ENCODE results near the gene ASB5.
A peak's percentile ranks its signal among the peaks of the same experiment; 100 is the strongest.
"Not testable (repeated sequence)": the region's sequence is repeated elsewhere in the genome, so short reads cannot be mapped to it uniquely, and the experiment has no call there.

ASB5 gene

DNA sequence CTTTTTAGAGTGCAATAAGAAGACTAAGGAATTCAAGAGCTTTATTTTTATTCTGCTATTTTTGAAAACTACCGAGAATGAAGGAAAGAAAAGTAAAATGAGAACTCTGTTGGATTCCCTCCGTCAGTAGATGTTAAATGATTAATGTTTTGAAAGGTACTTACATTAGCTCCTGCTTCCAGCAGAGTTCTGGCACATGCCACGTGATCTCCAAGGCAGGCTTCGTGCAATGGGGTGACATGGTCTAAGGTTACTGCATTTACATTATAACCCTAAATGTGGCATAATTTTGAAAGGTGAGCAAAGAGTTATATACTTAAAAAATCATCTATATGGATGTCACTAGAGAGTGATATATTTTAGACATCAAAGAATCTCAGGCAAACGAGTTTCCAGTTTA lies 46.9 kb downstream of the ASB5 start:
- no peak for DNase-seq (ENCODE audit: low read depth)

DNA sequence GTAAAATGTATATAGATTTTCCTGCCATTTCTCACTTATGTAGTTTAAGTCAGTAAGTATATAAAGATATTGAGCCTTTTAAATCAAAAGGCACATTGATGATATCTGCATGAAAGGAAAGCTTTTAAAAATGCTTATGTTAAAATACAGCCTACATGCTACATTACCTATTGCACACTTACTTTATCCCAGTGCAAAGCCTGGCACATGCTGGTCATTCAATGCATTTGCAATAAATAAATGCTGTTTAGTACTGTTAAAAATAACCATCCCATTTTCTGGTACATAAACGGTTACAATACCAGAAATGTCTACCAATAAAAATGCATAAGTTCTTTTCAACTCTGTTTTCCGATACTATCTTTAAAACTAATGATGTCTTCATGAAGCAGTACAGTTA lies 51.5 kb downstream of the ASB5 start:
- DNase-seq (ENCODE audit: low read depth) = no peak

DNA sequence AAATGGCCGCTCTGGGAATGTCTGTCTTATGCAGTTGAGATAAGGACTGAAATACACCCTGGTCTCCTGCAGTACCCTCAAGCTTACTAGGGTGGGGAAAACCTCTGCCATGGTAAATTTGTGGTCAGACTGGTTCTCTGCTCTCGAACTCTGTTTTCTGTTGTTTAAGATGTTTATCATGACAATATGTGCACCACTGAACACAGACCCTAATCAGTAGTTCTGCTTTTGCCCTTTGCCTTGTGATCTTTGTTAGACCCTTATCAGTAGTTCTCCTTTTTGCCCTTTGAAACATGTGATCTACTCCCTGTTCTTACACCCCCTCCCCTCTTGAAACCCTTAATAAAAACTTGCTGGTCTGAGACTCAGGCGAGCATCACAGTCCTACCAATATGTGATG lies 56.7 kb downstream of the ASB5 start:
- not testable (repeated sequence) for DNase-seq (ENCODE audit: low read depth)

DNA sequence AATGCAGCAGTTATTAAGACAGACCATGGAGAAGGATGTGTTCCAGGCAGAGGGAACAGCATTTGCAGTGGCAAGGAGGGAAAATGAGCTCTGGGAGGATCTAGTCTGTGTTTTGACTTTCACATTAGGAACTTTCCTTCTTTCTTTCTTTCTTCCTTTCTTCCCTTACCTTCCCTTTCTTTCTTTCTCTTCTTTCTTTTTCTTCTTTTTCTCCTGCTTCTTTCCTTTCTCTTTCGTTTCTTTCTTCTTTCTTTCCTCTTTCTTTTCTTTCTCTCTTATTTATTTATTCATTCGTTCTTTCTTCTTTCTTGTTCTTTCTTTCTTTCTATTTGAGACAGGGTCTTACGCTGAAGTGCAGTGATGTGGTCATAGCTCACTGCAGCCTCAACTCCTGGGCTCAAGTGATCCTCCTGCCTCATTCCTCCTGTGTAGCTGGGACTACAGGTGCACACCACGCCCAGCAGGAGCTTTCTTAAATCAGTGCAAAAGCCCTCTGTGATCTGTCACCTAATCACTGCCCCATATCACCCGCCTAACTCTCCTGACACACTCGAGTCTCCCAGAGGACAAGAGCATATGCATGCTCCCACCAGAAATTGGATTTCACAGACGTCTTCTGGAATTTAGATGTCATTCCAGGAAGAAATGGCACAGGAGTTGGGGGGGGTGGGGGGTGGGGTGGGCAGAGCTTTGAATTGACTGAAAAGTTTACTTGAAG lies 58.3 kb downstream of the ASB5 start:
- DNase-seq (ENCODE audit: low read depth) = no peak

DNA sequence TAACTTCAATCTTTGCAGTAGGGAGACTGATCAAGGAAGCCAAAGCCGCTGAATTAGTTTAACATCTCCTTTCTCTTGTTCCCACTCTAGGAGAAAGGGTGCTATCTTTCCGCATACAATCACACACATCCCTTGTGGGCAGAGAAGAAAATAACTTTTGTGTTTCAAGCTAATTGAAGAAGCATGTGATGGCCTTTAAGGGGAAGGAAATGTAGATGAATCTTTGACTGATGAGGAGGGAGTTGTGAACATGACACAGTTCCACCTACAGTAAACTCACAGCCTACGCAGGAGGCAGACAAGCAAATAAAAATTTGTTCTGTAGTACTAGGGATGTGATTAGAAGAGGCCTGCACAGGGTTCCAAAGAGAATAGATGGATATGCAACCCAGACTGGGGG lies 58.9 kb downstream of the ASB5 start:
- no peak for DNase-seq (ENCODE audit: low read depth)

DNA sequence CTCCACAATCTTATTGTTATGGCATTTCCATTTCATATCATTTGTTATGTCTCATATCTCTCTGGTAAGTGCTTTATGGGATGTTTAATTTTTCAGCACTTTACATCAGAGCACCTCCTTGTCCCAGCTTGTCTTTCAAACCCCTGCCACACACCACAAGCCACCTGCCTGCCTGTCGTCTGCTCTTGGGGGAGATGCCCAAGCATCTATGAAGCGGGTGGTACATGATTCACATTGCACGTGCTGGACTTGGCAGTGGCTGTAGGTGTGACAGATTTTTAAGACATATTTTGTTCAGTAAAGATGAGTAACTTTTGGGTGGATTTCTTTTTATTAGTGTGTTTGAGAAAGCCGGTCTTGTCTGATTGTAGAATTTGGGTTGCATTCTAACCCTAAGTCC lies 59.5 kb downstream of the ASB5 start:
- DNase-seq (ENCODE audit: low read depth) = no peak

DNA sequence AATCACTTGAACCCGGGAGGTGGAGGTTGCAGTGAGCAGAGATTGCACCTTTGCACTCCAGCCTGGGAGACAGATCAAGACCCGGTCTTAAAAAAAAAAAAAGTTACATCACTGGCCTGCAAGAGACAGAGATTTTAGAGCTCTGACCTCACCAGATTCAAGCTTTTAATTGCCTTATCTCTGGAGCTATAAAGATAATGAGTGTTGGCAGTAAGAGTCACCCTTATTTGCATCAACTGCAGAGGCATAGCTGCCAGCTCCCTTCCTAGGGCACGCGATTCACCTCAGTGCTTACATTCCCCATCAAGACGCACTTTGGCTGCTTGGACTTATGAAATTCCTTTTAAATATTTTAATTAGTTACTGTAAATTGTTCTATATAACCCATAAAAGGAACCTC lies 61.2 kb downstream of the ASB5 start:
- no peak for DNase-seq (ENCODE audit: low read depth)

DNA sequence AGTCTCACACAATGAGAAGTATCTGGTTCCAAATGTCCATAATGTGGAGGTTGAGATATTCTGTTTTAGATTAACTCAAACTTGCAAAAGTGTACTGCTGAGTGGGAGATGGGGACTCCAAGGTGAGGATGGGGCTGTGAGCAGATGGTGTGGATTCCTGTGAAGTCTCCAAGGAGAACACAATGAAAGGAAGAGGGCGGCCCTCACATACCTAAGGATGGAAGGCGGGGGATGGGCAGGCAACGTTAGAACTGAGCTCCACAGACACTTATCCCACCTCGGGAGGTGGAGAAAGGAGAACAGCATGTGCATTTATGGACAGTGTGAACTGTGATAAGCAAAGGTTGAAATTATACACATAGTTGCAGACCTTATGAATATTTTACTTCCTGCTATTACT lies 63.7 kb downstream of the ASB5 start:
- DNase-seq (ENCODE audit: low read depth) = no peak

DNA sequence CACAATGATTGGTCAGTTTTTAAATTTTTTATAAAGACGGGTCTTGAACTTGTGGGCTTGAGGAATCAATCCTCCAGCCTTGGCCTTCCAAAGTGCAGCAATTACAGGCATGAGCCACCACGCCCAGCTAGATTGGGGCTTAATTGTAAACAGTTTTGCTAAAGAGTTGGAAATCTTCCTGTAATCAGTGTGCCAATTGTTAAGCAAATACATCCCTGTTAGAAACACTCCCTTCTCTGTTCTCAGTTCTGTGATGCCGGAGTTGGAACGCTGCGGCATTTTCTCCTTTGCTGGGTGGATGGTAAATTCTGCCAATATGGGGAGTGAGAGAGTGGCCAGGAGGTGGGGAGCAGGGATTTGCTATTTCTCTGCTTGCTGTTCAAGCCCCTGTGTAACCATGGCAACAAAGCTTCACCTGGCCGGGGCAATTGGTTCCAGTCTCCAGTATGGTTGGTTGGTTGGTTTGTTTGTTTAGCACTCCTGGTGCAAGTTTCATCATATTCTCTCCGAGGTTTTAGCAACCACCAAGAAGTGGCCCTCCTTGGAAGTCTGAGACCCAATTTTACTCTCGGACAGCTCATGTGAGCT lies 70.6 kb downstream of the ASB5 start:
- DNase-seq (ENCODE audit: low read depth) = no peak

DNA sequence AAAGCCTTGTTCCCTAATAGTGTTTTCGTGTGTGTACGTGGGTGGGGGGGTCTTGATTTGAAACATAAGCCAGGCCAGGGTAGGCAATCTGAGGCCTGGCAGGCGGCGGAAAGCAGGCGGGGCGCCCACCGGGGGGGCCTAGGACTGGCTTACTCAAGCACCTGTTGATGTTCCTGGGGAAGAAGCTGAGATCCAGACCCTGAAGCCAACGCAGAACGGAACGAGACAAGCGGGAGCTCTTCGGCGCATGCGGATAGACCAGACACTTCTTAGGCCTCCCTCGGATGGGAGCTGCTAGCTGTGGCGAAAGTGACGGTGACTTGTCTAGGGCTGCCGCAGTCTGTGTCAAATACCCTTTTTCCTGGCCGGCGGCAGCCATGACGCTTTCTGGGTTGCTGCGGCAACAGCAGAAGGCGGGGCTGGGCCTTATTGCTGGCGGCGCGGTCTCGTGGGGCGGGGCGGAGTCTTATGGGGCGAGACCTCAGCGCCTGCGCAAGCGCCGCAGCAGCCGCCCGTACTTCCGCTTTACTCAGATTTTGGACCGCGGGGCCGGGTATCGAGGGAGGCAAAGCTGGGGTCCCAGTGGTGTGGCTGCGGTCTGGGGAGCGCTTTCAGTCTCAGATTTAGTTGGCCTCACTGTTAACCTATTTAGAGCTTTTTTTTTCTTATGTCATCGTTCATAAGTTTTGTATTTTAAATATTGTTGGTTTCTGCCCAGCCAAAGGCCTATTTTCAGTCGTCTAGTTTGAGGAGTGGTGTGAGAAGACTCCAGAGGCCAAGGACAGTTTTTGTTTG lies 73.6 kb downstream of the ASB5 start, which contains the start of gene SPATA4:
Gene SPATA4 (minus strand): TSS at position 402 of the 795 bp plus-strand sequence. CDS start 23 bp downstream, at position 379.
- peak; percentile 90 for DNase-seq (ENCODE audit: low read depth)

DNA sequence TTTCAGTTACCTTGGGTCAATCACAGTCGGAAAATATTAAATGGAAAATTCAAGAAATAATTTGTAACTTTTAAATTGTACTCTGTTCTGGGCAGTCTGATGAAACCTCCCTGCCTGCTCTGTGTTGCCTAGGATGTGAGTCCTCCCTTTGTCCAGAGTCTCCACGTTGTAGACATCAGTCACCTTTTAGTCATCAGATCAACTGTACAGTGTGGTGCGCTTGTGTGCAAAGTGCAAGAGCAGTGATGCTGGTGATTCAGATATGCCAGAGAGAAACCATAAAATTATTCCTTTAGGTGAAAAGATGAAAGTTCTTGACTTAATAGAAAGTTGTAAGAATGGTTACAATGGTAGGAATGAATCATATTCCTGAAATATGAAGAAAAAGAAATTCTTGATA lies 75.1 kb downstream of the ASB5 start:
- peak; percentile 52 for DNase-seq (ENCODE audit: low read depth)

DNA sequence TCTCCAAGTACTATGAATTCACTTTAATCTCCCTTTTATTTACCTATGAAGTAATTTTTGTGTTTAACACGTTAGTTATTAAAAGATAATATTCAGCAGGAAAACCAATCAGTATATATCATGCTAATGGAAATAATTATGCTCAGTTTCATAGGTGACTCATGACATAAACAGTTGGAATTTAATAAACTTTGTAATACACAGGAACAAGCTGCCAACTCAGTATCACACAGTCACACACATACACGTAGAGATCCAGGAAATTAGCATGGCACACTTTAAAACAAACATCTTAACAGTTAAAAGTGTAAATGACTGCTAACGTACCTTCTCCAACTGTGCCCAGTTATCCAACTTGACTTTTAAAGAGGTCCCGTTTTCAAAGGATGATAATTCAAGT lies 75.9 kb downstream of the ASB5 start:
- DNase-seq (ENCODE audit: low read depth) = no peak

DNA sequence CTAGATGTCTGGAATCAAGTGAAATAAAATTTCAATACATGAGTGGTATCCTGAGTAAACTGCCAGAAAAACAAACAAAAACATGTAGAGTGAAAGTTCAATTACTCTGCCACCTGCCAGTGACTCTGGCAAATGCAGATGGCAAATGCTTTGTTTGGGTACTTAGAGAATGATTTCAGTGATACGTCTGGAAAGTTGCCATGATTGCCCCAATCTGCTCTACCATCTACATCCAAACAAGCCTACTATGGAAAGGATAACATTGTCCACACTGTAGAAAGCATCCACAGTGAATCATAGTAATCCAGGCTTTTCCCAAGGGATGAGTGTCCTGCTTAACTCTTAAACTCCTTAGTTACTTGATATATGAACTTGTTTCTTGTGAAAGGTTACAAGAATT lies 77.0 kb downstream of the ASB5 start:
- no peak for DNase-seq (ENCODE audit: low read depth)

DNA sequence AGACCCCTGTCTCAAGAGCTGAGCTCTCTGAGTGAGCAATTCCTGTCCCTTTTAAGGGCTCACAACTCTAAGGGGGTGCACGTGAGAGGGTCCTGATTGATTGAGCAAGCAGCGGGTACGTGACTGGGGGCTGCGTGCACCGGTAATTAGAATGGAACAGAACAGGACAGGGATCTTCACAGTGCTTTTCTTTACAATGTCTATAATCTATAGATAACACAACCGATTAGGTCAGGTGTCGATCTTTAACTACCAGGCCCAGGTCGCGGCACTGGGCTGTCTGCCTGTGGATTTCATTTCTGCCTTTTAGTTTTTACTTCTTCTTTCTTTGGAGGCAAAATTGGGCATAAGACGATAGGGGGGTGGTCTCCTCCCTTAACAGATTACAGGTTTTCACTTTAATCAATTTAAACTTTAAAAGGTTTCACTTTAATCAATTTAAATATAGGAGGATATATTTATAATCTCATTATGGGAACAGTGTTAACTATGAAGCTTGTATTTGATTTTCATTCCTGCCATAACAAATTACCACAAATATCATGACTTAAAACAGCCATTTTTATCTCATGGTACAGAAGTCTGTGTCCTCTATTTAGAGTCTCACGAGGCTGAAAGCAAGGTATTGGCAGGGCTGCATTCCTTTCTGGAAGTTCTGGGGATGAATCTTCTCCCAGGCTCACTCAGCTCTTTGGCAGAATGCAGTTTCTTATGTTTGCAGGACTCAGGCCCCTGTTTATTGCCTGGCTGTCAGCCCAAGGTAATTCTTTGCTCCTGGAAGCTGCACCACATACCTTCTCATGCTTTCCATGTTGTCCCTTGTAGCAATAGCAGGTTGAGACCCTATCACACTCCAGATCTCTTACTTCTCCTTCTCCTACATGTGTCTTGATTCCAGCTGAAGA lies 78.9 kb downstream of the ASB5 start:
- DNase-seq (ENCODE audit: low read depth) = no peak

DNA sequence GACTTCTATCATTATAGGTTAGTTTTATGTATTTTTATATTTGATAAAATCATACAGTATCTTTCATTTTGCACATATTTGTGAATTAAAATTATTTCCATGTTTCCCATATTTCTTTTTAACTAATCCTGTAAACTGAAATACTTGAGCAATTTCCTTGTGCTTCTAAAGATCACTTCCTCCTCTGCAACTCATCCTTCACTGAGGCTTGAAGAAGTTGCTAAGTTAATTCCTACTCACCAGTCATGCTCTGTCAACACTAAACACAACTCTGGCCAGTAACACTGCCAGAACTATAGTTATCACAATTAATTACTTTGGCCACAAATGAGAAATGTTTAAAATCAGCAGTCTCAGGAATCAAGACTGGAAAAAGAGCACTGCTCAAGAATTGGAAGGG lies 80.4 kb downstream of the ASB5 start:
- no peak for DNase-seq (ENCODE audit: low read depth)

DNA sequence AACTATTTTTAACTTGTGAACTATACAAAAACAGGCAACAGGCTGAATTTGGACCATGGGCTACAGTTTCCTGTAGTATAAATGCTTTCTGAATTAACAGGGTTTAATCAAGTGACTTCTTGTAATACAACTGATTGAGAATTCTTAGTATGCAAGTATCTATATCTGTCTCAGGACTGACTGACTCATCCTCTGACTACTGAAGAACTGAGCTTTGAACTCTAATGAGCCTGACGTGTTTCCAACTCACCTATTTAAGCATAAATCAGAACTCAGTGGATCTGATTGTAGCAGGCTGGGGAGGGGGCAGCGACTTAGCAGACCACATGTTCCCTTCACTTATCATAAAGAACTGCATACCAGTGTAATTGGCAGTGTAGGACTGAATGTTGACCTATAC lies 81.4 kb downstream of the ASB5 start:
- no peak for DNase-seq (ENCODE audit: low read depth)

DNA sequence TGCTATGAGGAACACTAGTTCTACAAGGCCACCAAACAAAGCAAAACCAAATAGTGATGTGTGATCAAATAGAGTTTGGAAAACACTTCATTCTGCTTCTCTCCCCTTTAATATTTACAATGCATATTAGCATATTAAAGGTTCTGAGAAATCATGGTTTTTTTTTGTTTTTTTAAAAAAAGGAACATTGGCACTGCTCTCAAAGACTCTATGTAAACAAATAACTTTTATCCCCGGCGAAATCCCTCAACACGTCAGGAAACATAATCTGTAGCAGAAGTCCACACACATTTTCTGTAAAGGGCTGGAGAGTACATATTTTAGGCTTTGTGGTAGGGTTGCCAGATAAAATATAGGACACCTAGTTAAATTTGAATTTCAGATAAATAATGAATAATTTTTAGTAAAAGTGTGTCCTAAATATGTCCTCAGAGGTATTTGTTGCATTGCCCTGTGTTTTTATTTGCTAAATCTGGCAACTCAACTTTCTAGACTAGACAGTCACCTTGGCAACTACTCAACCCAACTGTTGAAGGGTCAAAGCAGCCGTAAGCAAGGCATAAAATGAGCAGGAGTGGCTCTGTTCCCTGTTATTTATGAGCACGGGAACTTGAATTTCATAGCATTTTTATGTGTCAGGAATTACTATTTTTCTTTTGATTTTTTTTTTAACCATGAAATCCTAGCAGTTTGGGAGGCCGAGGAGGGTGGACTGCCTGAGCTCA lies 82.2 kb downstream of the ASB5 start:
- no peak for DNase-seq (ENCODE audit: low read depth)

DNA sequence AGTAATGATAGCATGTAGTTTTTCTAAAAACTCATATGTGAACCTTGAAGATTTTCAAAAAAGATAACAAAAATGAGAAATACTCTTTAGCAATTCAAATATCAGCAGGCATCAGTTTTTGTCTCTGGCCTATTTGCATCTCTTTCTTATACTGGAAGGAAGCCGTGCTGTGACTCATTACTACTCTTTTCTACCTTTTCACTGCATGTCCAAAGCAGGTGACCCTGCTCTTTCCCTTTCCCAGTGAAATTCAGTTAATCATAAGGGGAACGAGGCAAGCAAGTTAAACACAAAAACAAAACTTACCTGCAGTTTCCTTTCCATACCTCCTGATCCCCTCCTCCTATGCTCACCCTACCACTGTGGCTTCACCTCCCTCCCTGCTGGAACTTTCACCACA lies 83.0 kb downstream of the ASB5 start:
- DNase-seq (ENCODE audit: low read depth) = no peak

DNA sequence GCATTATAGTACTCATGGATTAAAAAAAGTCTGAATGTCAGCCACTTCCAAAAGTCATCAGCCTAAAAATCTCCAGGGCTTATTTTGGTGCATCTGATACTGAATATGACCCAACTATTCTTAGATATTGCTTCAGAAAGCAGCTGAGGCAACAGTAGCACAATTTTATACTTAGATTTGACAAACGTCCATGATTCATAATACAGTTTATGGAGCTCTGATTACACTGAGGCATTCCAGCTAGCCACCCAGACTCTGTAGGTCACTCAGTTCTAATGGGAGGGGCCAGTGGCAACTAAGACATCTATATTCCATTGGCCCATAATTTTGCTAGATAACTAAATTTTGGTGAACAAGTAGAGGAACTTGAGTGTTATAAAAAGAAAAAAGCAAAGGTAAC lies 84.0 kb downstream of the ASB5 start:
- no peak for DNase-seq (ENCODE audit: low read depth)

All from activated T-cell treated with anti-CD3 and anti-CD28 coated beads for 24 hours (primary cell).